ENCODE measurements around the gene ADAMTS13.
"Not testable (repeated sequence)": the region's sequence is repeated elsewhere in the genome, so short reads cannot be mapped to it uniquely, and the experiment has no call there.

Gene ADAMTS13

DNA sequence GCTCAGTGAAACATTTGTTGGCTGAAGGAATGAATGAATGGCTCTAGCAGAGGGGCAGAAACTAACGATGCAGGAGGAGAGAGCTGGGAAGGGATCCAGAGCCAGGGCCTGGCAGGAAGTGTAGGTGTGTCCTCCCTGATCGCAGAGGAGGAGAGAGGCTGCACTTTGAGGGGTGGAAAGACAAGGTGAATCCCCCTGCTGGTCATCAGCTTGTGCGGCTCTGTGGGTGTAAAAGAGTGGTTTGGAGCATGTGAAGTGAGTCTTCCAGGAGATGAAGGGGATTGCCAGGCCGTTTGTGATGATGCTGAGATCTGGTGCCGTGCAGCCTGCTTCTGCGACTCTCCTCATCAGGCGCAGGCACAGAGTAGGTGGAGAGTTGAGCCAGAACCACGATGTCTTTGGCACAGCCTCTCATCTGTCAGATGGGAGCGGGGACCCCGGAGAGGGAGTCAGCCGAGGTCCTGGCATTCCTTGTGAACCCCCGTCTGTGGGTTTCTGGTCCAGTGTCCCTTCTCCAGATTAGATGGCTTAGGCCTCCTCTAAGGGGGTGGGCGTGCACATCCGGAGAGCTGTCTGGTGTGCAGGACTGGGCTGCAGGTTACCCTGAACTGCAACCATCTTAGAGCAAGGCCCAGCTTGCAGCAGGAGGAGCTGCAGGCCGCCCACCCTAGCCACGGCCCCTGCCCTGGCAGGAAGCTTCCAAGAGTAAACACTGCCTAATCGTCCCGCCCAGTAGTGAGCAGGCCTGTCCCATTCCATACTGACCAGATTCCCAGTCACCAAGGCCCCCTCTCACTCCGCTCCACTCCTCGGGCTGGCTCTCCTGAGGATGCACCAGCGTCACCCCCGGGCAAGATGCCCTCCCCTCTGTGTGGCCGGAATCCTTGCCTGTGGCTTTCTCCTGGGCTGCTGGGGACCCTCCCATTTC, at the start of gene ADAMTS13:
ADAMTS13 (plus strand) TSS at position 753 of the 928 bp plus-strand sequence; CDS start at position 830, 77 bp downstream.
- FAIRE-seq: no peak

DNA sequence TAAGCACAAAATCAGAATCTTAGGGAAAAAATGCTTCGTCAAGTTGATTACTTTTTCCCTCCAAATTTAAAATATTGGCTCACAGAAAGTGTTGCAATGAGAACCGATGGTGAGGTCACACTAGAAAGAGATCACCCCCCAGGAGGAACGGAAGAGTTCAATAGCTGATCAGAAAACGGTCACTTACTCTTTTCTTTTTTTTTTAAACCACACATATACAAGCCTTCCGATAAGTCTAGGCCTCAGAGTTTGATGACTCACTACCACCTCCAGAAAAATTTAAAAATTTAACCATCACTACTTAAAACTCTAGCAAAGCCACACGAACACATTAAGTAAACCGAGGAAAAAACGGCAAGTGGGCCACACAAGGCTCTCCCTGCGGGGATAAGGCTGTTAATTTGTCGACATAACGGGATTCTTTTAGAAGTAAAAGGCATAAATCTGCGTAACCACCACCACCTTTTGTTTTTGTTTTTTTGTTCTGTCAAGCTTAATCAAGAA, 47.5 kb upstream of the ADAMTS13 start:
- FAIRE-seq: no peak

DNA sequence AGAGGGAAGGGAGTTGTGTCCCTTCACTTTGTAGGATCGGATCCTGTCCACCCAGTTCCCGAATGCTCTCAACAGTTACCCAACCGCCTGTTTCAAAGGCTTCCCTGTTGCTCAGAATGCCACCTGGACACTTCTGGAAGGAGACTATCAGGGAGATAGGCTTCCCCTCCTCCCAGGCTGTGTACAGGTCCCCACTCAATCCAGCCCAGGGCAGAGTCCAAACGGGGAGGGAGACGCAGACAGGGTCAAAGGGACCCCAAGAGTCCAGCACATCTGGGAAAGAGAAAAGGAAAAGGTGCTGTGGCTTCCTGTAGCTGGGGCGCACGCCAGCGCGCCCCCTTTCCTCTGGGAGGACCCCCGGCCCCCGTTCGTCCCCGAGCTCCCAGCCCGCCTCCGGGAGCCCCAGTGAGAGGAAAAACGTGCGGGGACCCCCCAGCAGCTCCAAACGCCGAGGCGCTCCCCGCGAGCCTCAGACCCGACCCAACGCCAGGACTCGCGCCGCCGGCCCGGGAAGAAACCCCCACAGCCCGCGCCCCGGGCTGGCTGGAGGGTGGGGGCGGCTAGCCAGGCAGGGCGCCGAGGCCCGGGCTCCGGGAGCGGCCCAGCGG, 46.9 kb upstream of the ADAMTS13 start:
- FAIRE-seq: no peak

DNA sequence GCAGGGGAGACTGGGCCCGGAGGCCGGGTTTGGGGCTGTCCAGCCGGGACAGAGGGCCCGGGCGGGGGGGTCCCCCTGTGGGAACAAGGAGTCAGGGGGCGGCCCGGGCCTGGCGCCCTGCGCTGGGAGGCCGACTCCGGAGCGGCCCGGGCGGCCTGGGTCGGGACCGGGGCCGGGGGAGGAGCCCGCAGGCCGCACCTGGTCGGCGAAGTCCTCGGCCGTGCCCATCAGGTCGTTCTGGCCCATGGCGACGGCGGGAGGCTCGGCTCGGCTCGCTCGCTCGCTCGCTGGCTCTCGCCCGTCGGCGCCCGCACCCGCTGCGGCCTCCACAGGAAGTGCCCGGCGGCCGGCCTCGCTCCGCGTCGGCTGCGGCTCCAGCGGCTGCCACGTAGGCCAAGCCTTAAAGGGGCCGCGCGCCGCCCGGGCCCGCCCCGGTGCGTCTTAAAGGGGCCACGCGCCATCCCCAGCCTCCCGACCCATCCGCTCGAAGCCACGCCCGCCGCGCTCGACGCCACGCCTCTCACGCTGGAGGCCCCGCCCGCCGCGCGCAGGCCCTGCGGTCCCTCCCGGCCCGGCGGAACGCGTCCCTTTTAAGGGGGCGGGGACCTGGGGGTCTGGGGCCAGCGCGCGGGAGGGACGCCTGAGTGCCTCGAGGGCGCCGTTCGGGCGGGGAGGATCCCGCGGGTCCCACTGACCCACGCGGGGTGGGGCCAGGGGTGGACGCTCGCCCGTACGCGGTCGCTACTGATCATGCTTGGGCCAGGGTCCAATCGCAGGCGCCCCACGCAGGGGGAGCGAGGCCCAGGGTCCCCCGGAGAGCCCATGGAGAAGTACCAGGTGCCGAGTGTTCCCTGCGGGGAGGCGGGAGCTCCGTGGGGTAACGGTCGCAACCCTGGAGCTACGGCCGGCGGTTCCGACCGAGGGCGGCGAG, 46.2 kb upstream of the ADAMTS13 start, which contains the start of the genes STKLD1 and SURF4:
STKLD1 (plus strand) TSS at position 643 of the 931 bp plus-strand sequence; CDS start at position 751, 108 bp downstream.
SURF4 (minus strand) TSS at position 337 of the 931 bp plus-strand sequence; CDS start at position 246, 91 bp downstream.
- FAIRE-seq: no peak

DNA sequence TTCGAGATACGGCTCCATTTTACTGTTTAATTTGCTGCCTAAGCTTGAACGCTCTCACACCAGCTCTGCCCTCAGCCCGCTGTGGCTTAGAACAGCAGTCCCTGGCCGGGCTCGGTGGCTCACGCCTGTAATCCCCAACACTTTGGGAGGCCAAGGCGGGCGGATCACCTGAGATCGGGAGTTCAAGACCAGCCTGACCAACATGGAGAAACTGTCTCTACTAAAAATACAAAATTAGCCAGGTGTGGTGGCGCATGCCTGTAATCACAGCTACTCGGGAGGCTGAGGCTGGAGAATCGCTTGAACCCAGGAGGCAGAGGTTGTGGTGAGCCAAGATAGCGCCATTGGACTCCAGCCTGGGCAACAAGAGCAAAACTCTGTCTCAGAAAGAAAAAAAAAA, 44.9 kb upstream of the ADAMTS13 start:
- FAIRE-seq: not testable (repeated sequence)

DNA sequence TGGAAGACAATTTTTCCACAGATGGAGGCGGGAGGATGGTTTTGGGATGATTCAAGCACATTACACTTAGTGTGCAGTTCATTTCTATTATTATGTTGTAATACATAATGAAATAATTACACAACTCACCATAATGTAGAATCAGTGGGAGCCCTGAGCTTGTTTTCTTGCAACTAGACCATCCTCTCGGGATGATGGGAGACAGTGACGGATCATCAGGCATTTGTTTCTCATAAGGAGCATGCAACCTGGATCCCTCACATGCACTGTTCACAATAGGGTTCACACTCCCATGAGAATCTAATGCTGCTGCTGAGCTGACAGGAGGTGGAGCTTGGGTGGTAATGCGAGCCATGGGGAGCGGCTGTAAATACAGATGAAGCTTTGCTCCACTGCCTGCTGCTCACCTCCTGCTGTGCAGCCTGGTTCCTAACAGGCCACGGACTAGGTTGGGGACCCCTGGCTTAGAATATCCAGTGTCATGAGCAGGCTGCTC, 44.4 kb upstream of the ADAMTS13 start:
- no peak for FAIRE-seq

DNA sequence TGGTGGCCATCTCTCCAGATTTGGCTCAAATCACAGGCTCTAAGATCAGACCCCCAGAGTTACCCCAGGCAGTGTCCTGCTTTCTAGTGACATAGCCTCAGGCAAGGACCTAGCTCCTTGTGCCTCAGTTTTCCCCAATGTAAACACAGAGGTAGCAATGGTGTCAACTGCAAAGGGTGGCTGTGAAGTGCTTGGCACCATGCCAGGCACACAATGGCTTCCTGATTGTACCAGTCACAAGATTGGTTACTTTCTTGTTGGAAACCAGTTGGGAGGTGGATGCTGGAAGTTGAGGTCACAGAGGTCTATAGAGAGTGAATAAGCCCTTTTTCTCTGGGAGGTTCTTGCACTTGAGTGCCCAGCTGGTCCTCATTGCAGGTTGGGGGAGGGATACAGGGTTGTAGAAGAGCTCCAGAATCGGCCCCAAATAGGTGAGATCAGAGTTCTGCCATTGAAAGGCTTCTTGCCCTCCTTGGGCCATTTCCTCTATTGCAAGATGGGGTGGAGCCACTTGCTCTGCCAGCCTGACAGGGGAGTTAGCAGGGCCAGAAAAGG, 43.7 kb upstream of the ADAMTS13 start:
- FAIRE-seq: no peak

DNA sequence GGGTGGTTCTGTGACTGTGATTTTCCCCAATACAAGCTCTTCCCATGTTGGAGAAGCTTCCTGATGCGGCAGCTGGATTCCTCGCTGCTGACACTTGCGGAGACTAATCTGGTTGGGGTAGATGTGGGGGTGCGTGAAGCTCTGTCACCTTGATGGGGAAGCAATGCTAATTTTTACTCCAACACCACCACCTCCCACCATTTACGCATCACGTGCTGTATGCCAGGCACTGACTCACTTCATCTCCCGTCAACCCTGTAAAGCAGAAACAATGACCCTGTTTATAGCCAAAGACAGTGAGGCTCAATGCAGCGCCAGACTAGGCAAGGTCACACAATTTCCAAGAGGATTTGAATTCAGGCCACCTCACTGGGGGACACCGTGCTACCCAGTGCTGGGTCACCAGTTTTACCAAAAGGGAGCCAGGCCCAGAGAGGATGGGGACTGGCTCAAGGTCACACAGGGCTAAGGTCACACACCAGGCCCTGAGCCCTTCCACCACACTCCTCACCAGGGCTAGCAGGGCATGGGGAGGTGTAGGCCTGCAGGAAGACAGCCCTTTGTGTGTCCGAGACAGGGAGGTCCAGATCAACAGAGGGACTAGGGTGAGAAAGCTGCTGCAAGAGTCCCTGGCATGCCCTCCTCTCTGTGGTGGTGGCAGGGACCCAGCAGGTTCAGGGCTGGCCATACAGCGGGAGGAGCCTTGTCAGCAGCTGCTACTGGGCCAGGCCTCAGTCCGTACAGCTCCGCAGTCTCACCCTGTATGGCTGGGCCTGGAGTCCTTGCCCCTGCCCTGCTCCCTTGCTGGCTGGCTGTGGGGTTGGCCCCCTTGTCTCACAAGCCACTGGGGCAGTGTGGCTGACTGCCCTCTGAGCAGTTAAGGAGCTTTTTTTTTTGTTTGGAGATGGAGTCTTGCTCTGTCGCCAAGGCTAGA, 42.7 kb upstream of the ADAMTS13 start:
- no peak for FAIRE-seq

DNA sequence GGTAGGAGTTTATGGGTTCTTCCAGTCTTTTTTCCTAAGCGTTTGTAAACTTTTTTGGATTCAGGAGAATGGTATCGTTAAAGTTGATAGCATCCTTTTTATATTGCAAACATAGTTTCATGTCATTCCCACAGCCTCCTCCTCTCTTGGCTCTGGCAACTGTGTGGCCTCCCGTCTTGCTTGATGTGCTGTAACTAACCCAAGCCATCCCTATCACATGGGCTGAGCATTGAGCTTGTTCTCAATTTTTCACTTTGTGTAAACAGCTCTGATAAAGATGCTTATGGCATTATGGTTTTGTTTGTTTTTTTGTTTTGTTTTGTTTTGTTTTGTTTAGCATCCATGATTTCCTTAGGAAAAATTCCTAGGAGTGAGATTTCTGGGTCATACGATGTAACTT, 41.4 kb upstream of the ADAMTS13 start:
- no peak for FAIRE-seq

DNA sequence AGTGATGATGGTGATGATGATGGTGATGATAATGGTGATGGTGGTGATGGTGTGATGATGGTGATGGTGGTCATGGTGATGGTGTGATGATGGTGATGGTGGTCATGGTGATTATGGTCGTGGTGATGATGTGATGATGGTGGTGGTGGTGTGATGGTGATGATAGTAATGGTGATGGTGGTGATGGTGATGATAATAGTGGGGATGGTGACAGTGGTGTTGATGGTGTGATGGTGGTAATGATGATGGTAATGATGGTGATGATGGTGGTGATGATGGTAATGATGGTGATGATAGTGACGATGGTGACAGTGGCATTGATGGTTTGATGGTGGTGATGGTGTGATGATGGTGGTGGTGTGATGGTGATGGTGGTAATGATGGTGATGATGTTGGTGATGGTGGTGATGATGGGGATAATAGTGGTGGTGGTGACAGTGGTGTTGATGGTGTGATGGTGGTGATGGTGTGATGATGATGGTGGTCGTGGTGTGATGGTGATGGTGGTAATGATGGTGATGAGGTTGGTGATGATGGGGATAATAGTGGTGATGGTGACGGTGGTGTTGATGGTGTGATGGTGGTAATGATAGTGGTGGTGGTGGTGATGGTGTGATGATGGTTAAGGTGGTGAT, 39.5 kb upstream of the ADAMTS13 start:
- FAIRE-seq: no peak

DNA sequence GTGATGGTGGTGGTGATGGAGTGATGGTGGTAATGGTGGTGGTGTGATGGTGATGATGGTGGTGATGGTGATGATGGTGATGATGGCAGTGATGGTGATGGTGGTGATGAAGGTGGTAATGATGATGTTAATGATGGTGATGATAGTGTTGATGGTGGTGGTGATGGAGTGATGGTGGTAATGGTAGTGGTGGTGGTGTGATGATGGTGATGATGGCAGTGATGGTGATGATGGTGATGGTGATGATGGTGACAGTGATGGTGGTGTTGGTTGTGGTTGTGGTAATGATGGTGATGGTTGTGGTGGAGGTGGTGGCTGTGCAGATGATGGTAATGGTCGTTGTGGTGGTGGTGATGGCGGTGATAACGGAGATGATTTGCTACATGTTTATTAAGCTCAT, 38.7 kb upstream of the ADAMTS13 start:
- no peak for FAIRE-seq

DNA sequence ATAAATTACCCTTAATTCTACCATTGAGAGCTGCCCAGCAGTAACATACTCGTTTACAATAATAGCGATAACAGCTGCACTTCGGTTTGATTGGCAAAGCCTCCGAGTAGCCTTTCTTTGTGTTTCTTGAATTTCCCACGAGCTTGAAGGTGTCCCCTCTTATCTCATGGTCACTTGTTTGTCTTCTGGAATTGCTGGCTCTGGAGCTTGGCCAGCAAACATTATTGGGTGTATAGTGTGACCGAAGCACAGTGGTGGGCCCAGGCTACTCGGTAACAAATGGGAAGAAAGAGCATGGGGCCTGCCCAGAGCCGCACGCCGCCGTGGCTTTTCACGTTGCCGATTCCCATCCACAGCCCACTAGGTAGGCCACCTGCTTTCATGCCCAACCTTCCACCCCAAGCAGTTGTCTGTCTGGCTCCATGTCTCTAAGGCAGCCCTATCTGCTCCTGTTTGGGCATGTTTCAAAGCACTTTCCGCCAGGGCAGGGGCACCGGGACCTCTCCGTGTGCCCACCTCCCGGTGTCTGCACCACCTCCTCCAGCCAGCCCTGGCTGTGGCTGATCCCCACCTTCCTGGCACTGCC, 37.3 kb upstream of the ADAMTS13 start:
- no peak for FAIRE-seq

DNA sequence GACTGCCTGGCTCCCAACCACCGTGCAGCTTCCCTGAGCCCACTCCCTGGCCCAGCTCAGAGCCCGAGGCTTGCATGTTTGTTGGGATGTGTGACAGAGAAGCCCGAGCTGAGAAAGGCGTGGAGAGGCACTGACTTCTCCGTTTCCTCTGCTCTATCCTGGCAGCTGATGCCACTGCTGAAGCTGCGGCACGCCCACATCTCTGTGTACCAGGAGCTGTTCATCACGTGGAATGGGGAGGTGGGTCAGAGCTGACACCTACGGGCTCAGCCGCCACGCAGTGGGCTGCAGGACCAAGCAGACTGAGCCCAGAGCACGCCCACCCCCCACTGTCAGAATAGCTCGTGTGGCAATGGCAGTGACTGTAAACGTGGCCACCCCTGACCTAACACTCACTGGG, 36.7 kb upstream of the ADAMTS13 start:
- no peak for FAIRE-seq

DNA sequence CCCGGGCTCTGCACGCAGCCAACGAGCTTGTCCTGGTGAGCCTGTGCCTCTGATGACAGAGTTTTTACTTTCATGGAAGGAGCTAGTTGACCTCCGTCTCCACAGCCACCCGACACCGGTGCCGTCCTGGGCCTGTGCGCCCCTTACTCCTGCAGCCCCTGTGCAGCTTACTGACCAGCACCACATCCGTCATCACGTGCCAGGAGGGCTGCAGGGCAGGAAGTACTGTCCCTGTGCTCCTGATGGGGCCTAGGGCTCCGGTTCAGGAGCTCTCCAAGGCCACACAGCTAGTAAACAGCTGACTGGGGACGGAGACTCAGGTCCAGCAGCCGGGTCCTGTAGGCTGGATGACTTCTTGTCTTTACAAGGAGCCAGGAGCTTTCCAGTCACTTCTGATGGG, 35.8 kb upstream of the ADAMTS13 start:
- FAIRE-seq: no peak

DNA sequence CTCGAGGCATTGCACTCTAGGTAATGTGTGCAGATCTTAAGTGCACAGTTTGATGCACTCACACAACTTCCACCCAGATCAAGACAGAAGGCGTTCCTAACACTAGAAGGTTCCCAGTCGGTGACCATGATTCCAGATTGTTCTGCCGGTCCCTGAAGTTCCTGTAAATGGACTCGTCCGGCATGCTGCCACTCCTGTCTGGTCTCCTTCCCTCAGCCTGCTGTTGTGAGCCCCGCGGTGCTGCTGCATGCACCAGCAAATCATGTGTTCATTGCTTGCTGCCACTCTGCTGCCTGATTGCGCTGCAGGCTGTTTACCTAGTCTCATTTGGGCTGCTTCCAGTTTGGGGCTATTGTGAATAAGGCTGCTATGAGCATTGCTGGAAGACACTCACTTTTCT, 34.5 kb upstream of the ADAMTS13 start:
- FAIRE-seq: no peak

DNA sequence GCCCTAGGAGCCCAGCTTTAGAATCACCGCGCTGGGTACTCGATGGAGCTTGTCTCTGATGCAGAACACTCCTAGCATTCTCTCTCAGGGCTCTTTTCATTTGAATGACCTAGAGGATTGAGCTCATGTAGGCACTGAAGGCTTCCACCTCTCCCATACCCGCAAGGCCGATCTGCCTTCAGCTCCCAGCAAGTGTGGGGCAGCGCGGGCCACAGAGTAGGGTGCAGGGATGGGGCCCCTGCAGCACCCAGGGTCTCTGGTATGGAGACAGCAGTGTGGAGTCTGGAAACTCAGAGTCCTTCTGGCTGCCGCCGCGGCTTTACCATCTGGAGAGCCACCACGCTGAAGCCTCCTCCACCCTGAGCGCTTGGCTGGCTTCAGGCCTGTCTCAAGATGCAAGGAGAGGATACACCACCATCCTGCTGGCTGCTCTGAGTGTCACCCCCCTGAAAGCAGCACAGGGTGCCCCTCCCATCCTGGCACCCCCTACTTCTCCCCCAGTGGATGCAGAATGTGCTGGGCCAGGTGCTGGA, 33.1 kb upstream of the ADAMTS13 start:
- FAIRE-seq: no peak

DNA sequence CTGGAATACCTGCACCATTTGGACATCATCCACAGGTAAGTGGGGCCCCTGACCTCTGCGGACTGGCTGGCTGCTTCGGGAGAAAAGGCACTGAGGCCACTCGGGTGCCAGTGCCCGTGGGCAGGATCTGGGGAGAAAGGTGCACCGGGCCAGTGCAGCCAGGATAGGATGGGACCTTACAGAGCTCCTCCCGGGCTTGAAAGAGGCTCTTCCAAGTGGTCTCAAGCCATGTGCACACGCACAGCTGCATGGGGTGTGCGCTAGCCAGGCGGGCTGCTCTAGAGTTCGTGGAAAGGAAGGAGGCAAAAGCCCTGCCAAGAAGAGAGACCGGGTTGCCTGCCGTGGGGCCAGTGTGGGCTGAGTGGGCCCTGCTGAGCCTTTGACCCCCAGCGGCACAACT, 32.6 kb upstream of the ADAMTS13 start:
- no peak for FAIRE-seq

DNA sequence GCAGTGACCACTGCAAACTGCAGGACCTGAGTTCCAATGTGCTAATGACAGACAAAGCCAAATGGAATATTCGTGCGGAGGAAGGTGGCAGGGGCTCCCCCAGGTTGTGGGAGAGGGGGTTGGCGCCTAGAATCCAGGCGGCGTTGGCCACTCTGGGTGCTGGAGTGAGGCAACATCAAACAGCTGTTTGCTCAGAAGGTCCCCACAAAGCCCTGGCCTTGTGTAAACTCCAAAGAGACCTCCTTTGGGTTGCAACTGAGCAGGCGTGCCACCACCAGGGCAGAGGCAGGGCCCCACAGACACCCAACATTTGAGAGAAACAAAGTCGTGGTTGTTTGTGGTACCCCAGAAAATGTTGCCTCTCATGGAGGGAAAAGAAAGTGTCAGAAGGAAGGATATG, 31.5 kb upstream of the ADAMTS13 start:
- no peak for FAIRE-seq

DNA sequence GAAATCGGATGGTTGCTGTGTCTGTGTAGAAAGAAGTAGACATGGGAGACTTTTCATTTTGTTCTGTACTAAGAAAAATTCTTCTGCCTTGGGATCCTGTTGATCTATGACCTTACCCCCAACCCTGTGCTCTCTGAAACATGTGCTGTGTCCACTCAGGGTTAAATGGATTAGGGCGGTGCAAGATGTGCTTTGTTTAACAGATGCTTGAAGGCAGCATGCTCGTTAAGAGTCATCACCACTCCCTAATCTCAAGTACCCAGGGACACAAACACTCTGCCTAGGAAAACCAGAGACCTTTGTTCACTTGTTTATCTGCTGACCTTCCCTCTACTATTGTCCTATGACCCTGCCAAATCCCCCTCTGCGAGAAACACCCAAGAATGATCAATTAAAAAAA, 30.7 kb upstream of the ADAMTS13 start:
- FAIRE-seq: not testable (repeated sequence)

DNA sequence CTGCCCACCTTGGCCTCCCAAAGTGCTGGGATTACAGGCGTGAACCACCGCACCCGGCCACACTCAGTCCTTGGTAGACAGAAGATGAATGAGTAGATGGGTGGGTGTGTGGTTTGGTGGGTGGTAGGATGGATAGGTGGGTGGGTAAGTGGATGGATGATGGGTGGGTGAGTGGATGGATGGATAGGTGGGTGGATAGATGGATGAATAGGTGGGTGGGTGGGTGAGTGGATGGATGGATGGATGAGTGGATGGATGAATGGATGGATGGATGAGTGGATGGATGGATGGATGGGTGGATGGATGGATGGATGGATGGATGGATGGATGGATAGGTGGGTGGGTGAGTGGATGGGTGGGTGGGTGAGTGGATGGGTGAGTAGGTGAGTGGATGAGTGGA, 29.9 kb upstream of the ADAMTS13 start:
- FAIRE-seq: not testable (repeated sequence)

Data from endometrium (tissue), 2 donors.